ENCODE data around the gene TTC39C.

The TTC39C gene

DNA sequence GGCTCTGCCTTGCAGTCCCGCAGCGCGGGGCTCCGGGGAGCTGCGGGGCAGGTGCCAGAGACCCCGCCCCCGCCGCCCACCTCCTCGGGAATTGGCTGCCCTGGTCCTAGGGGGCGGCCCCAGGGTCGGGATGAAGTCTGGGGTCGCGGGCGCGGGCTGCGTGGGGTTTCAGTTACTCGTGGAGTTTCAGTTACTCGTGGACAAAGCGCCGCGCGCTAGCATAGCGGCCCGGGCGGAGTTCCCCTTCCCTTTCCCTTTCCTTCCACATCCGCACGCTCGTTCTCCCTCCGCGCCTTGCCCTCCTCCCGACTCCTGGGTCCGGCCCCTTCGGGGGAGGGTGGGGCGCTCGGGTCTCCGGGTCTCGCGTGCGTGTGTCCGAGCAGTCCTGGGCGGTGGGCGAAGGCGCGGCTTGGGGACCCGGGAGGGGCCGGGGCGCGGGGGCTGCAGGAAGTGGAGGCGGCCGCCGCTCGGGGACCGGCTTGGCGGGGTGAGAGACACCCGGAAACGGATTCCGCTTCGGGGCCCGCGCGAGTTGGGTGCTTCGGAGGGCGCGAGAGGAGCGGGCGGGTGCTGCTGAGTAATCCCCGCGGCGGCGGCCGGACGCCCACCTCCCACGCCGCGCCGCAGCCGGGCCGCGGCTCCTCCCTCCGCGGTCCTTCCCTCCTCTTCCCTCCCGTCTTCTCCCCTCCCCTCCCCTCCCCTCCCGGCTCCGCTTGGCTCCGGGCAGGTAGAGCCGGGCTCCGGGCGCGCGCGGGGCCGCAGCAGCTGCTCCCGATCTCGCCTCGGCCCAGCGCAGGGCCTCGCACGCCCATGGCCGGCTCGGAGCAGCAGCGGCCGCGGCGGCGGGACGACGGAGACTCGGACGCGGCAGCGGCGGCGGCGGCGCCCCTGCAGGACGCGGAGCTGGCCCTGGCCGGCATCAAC lies at the start of gene TTC39C:
TTC39C (plus strand) TSS at position 693 of the 924 bp plus-strand sequence; CDS start at position 811, 118 bp downstream.
- DNase-seq, result no peak

DNA sequence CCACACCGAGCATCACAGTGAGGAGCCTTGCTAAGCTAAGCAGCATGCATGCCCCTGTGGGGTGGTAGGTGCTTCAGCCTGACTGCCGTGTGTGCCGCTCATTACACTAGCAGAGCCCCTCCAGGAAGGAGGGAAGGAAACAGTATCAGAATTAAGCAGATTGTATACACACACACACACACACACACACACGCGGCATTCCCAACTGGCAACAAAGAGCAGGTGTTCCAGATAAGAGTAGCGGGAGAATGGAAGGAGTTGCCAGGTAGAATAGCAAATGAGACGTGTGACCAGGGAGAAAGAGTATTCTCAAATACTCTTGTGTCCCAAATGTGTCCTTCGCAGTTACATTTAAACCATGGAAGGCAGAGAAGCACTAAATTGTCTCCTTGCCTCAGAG lies 47.6 kb upstream of the TTC39C start:
- peak; percentile 35 for DNase-seq

DNA sequence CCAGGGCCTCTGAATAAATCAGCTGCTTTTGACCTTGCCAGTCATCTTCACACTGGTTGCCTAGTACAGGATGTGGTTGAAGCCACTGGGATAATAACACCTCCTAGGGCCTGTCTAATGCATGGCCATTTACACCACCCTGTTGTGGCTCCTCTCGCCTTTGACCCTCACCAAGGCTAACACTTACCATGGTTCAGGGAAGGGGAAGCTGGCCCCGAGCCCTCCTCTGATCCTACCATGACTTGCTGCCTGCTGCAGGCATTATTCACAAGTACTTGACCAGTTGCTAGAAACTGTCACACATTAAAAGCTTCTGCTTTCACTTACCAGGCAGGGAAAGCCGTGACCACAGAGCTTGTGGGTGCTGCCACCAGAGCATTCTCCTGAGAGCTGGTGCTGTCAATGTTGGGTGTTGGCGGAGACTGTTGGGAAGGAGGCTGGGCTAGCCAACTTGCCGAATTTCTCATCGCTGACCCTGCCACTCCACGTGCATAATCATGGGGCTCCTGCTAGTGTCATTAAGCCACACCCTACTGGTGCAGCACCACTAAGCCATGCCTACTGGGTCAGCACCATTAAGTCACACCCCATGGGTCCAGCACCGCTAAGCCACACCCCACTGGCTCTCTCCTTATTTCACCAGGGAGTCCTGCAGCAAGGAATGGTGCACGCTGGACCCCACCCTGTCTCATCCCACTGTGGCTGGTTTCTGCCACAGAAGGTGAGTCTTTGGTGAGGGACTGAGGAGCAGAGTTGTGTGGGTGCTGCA lies 47.0 kb upstream of the TTC39C start:
- no peak for DNase-seq

GRCh38 chr18:23968638-23969604 lies 45.6 kb upstream of the TTC39C start:
- no peak for DNase-seq

DNA sequence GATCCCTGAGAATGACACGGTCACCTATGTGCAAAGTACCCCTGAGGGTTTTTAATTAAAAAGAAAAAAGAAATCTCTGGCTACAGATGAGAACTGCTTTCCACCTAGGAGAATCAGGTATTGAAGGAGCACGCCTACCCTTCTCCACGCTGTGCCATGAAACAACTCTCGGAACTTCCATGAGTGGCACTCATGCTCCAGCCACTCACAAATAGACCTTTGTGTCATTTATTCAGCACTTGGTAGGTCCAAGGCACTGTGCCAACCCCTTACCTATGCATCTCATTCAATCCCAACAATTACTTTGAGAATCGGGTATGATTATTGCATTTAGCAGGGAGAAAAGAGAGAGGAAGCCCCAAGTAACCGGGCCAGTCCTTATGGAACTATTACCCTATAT lies 44.9 kb upstream of the TTC39C start:
- DNase-seq, result no peak

DNA sequence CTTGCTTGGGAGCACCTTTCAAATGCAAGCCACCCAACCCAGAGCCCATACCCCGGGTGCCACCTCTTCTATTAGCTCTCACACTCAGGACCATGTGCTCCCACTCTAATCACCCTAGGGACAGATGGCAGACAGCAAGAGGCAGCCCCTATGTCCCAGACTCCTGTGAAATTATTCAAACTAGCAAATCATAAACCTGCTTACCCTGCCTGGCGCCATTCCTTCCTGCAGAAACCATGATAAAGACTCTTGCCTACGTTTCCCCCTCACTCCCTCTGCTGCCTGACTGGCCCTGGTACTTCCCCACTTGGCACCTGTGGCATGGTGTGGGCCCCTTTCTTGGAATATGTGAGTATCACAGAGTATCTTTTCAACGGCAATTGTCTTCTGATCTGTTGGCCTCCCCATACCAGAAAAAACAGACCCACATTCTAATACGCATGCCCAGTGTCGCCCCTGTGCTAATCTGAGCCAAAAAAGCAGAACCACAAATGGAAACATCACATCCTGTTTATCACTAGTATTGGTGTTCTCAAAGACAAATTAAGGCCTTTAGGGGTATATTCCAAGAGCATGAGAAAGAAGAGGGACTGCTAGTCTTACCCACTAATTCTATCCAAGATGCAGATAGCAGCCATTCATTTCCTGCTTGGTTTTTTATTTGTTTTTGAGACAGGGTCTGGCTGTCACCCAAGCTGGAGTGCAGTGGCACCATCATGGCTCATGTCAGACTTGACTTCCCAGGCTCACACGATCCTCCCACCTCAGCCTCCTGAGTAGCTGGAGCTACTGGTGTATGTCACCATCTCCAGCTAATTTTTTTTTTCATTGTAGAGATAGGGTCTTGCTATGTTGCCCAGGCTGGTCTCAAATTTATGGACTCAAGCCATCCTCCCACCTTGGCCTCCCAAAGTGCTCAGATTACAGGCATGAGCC lies 44.1 kb upstream of the TTC39C start:
- no peak for DNase-seq

DNA sequence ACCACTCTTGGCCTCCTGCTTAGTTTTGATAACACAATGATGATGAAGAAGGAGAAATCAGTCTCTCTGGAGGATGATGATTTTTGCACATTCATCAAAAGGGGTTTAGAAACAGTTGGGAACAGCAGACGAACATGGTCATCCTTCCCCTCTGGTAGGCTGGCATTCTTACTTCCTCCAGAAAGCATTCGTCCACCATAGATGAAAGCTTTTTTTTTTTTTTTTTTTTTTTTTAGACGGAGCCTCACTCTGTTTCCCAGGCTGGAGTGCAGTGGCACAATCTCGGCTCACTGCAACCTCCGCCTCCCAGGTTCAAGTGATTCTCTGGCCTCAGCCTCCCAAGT lies 43.5 kb upstream of the TTC39C start:
- no peak for DNase-seq

DNA sequence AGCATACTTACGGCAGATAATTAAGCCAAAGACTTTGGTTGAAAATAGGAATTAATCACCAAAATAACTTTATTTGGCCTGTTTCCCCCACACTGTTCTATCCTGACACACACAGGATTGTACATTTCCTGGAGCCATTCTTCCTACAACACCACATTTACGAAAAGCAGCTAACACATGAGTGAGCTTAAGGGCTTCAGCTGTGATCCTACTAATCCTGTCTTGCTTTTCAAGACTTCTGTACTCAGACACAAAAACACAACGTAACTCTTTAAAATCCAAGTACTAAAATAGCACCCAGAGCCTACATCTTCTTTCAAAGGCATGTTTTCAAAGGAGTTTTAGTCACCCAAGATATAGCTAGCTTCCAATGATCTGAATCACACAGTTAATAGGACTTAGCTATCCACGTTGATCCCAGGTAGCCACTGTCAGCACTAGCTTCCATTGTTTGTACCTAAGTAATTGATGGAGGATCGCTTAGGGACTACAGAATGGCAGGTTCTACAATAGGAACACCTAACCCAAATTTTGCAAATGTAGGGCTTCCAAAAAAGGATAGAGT lies 42.8 kb upstream of the TTC39C start:
- DNase-seq, result no peak

- no peak for DNase-seq
Measured at GRCh38 chr18:23972453-23972852, 42.1 kb upstream of the TTC39C start.

- no peak for DNase-seq
Measured at GRCh38 chr18:23977103-23977502, 37.5 kb upstream of the TTC39C start.

GRCh38 chr18:23977719-23978483 lies 36.7 kb upstream of the TTC39C start:
- DNase-seq, result no peak

DNA sequence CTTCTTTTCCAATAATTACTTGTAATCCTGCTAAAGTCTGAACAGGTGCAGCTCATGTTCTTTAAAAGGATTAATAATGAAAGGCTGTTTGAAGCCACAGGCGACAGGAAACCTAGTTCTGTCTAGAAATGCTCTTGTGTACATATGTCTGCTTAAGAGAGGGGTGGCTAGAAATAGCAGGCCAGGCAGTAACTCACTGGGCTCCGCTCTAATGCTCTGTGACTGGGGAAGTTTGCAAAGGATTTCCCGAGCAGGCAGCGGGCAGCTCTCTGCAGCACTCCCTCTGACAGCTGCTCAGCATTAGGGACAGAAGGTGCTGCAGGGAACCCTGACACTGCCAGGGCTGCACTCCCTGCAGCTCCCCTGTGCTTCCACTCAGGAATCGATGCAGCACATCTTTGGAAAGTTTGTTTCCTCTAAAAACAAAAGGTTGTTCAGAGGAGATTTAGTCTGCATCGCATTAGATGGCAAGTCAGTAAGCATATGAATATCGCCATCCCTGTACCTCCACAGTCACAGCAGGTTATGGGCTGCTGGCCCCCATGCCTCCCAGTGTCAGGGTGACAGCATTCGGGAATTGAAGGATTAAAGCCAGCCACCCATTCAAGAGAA lies 33.1 kb upstream of the TTC39C start:
- no peak for DNase-seq

- DNase-seq, result no peak
Measured at GRCh38 chr18:23982155-23983079, 32.1 kb upstream of the TTC39C start.

- no peak for DNase-seq
Measured at GRCh38 chr18:23983112-23983511, 31.4 kb upstream of the TTC39C start.

GRCh38 chr18:23986600-23987359 lies 27.8 kb upstream of the TTC39C start:
- DNase-seq, result no peak

- DNase-seq, result no peak
Measured at GRCh38 chr18:23990474-23991410, 23.8 kb upstream of the TTC39C start.
